Measurements from ENCODE around the gene RAD51.

The RAD51 gene

GRCh38 chr15:40755812-40756208, 60.8 kb downstream of the RAD51 start:
- no peak overlapping the region for H3K4ac ChIP-seq (ENCODE audit: low read length)
- peaks cover 5 to 18% of the 10 kb centered on the region in 2 donors for H3K36me3 ChIP-seq (replicated peaks in 1 of 2; ENCODE audit: control insufficient read depth in 2 of 2, insufficient read depth in 2 of 2, low read length in 2 of 2)
- no peak overlapping the region for H4K91ac ChIP-seq (ENCODE audit: low read depth, low read length, poor library complexity)
- peaks cover 4 to 8% of the 10 kb centered on the region in 2 donors for H3K4me1 ChIP-seq (ENCODE audit: control insufficient read depth in 2 of 2, insufficient read depth in 1 of 2, low read depth in 1 of 2, low read length in 2 of 2)
- DNase-seq (ENCODE audit: low spot score): no peak
- H2AK5ac ChIP-seq (ENCODE audit: low read depth, low read length): no peak overlapping the region
- no peak overlapping the region for H3K23ac ChIP-seq (ENCODE audit: low read depth, low read length, poor library complexity)
- peak overlapping the region; percentile 71 for H3K18ac ChIP-seq (ENCODE audit: low read length)
- H2BK15ac ChIP-seq (ENCODE audit: low read length): no peak overlapping the region
- H3K79me1 ChIP-seq (ENCODE audit: low read depth, low read length): peaks cover 8% of the 10 kb centered on the region
- peak overlapping the region in 1 of 2 donors; percentile 94 for H3K4me3 ChIP-seq (ENCODE audit: low read length in 2 of 2)
- H2BK5ac ChIP-seq (ENCODE audit: low read length): no peak overlapping the region
- H3K27ac ChIP-seq (replicated peaks; ENCODE audit: low read length): peak overlapping the region; percentile 92
- WGBS, 2 donors (ENCODE audit: extremely low coverage in 2 of 2, insufficient read length in 2 of 2, insufficient replicate concordance in 1 of 2): no CpG with 5 or more reads among the region's 10 CpGs
- no peak overlapping the region for H3K14ac ChIP-seq (ENCODE audit: low read length)
- H3K9me3 ChIP-seq (replicated peaks in 1 of 2; ENCODE audit: control insufficient read depth in 2 of 2, insufficient read depth in 1 of 2, low read depth in 1 of 2, low read length in 2 of 2): no peaks in the 10 kb centered on the region
- H2BK12ac ChIP-seq (ENCODE audit: low read length): peak overlapping the region; percentile 22
- H3K4me2 ChIP-seq (ENCODE audit: insufficient read depth, low read length, poor library complexity, severe bottlenecking): peak overlapping the region; percentile 11
- no peak overlapping the region for H4K8ac ChIP-seq (ENCODE audit: low read depth, low read length)
- no peaks in the 10 kb centered on the region for H3K27me3 ChIP-seq (ENCODE audit: control insufficient read depth in 3 of 3, insufficient read depth in 3 of 3, low read depth in 1 of 3, low read length in 3 of 3)
- no peak overlapping the region for H3K9ac ChIP-seq (ENCODE audit: low read depth, low read length, poor library complexity)
- H2BK120ac ChIP-seq (ENCODE audit: low read depth, low read length): no peak overlapping the region
- peak overlapping the region; percentile 94 for H2AFZ ChIP-seq (ENCODE audit: low read length)

- H3K23ac ChIP-seq (ENCODE audit: low read depth, low read length, poor library complexity): no peak overlapping the region
- no peak overlapping the region for H3K4me3 ChIP-seq (ENCODE audit: low read length in 2 of 2)
- H3K18ac ChIP-seq (ENCODE audit: low read length): peak overlapping the region; percentile 38
- no peak overlapping the region for H2BK5ac ChIP-seq (ENCODE audit: low read length)
- H3K27ac ChIP-seq (replicated peaks; ENCODE audit: low read length): peak overlapping the region; percentile 15
- no peak overlapping the region for H2BK12ac ChIP-seq (ENCODE audit: low read length)
- H2AK5ac ChIP-seq (ENCODE audit: low read depth, low read length): peak overlapping the region; percentile 86
- peak overlapping the region; percentile 60 for H2AFZ ChIP-seq (ENCODE audit: low read length)
- H3K79me1 ChIP-seq (ENCODE audit: low read depth, low read length): peaks cover 6% of the 10 kb centered on the region
- no peak overlapping the region for H3K14ac ChIP-seq (ENCODE audit: low read length)
- no peak overlapping the region for H3K4ac ChIP-seq (ENCODE audit: low read length)
- no peaks in the 10 kb centered on the region for H3K27me3 ChIP-seq (ENCODE audit: control insufficient read depth in 3 of 3, insufficient read depth in 3 of 3, low read depth in 1 of 3, low read length in 3 of 3)
- no peak overlapping the region for H3K4me2 ChIP-seq (ENCODE audit: insufficient read depth, low read length, poor library complexity, severe bottlenecking)
- H2BK120ac ChIP-seq (ENCODE audit: low read depth, low read length): peak overlapping the region; percentile 76
- H2BK15ac ChIP-seq (ENCODE audit: low read length): no peak overlapping the region
- no peaks in the 10 kb centered on the region for H3K9me3 ChIP-seq (replicated peaks in 1 of 2; ENCODE audit: control insufficient read depth in 2 of 2, insufficient read depth in 1 of 2, low read depth in 1 of 2, low read length in 2 of 2)
- H4K91ac ChIP-seq (ENCODE audit: low read depth, low read length, poor library complexity): no peak overlapping the region
- H3K9ac ChIP-seq (ENCODE audit: low read depth, low read length, poor library complexity): no peak overlapping the region
- peaks cover 2 to 7% of the 10 kb centered on the region in 2 donors for H3K36me3 ChIP-seq (replicated peaks in 1 of 2; ENCODE audit: control insufficient read depth in 2 of 2, insufficient read depth in 2 of 2, low read length in 2 of 2)
- peaks cover 4 to 8% of the 10 kb centered on the region in 2 donors for H3K4me1 ChIP-seq (ENCODE audit: control insufficient read depth in 2 of 2, insufficient read depth in 1 of 2, low read depth in 1 of 2, low read length in 2 of 2)
- WGBS, 2 donors (ENCODE audit: extremely low coverage in 2 of 2, insufficient read length in 2 of 2, insufficient replicate concordance in 1 of 2): no CpG with 5 or more reads among the region's 6 CpGs
- no peak for DNase-seq (ENCODE audit: low spot score)
- H4K8ac ChIP-seq (ENCODE audit: low read depth, low read length): no peak overlapping the region
Observed at GRCh38 chr15:40756938-40757337, 62.0 kb downstream of the RAD51 start.

GRCh38 chr15:40759961-40760360, 65.0 kb downstream of the RAD51 start:
- H3K4me1 ChIP-seq (ENCODE audit: control insufficient read depth in 2 of 2, insufficient read depth in 1 of 2, low read depth in 1 of 2, low read length in 2 of 2): peaks cover 7 to 9% of the 10 kb centered on the region in 2 donors
- no peak overlapping the region for H3K14ac ChIP-seq (ENCODE audit: low read length)
- DNase-seq (ENCODE audit: low spot score): no peak
- H2BK120ac ChIP-seq (ENCODE audit: low read depth, low read length): no peak overlapping the region
- no CpG with 5 or more reads among the region's 5 CpGs for WGBS, 2 donors (ENCODE audit: extremely low coverage in 2 of 2, insufficient read length in 2 of 2, insufficient replicate concordance in 1 of 2)
- H3K27ac ChIP-seq (replicated peaks; ENCODE audit: low read length): no peak overlapping the region
- no peak overlapping the region for H2BK12ac ChIP-seq (ENCODE audit: low read length)
- H2BK5ac ChIP-seq (ENCODE audit: low read length): no peak overlapping the region
- H2BK15ac ChIP-seq (ENCODE audit: low read length): no peak overlapping the region
- no peak overlapping the region for H2AFZ ChIP-seq (ENCODE audit: low read length)
- no peak overlapping the region for H3K4me2 ChIP-seq (ENCODE audit: insufficient read depth, low read length, poor library complexity, severe bottlenecking)
- no peak overlapping the region for H4K8ac ChIP-seq (ENCODE audit: low read depth, low read length)
- no peak overlapping the region for H3K9ac ChIP-seq (ENCODE audit: low read depth, low read length, poor library complexity)
- H3K18ac ChIP-seq (ENCODE audit: low read length): no peak overlapping the region
- H2AK5ac ChIP-seq (ENCODE audit: low read depth, low read length): no peak overlapping the region
- no peak overlapping the region for H3K4me3 ChIP-seq (ENCODE audit: low read length in 2 of 2)
- H3K27me3 ChIP-seq (ENCODE audit: control insufficient read depth in 3 of 3, insufficient read depth in 3 of 3, low read depth in 1 of 3, low read length in 3 of 3): peaks cover 0 to 22% (median 4%) of the 10 kb centered on the region in 3 experiments
- no peak overlapping the region for H3K4ac ChIP-seq (ENCODE audit: low read length)
- H3K9me3 ChIP-seq (replicated peaks in 1 of 2; ENCODE audit: control insufficient read depth in 2 of 2, insufficient read depth in 1 of 2, low read depth in 1 of 2, low read length in 2 of 2): no peaks in the 10 kb centered on the region
- no peak overlapping the region for H3K23ac ChIP-seq (ENCODE audit: low read depth, low read length, poor library complexity)
- H4K91ac ChIP-seq (ENCODE audit: low read depth, low read length, poor library complexity): no peak overlapping the region
- no peaks in the 10 kb centered on the region for H3K79me1 ChIP-seq (ENCODE audit: low read depth, low read length)
- H3K36me3 ChIP-seq (replicated peaks in 1 of 2; ENCODE audit: control insufficient read depth in 2 of 2, insufficient read depth in 2 of 2, low read length in 2 of 2): no peaks in the 10 kb centered on the region

GRCh38 chr15:40762919-40763800, 68.2 kb downstream of the RAD51 start:
- DNase-seq (ENCODE audit: low spot score): no peak
- Histone ChIP-seq H2BK15ac (ENCODE audit: low read length) (peak overlapping the region; percentile 75), H4K91ac (ENCODE audit: low read depth, low read length, poor library complexity) (no peak overlapping the region), H3K79me1 (ENCODE audit: low read depth, low read length) (no peaks in the 10 kb centered on the region), H3K14ac (ENCODE audit: low read length) (peak overlapping the region; percentile 89), H2AK5ac (ENCODE audit: low read depth, low read length) (peak overlapping the region; percentile 60), H3K23ac (ENCODE audit: low read depth, low read length, poor library complexity) (peak overlapping the region; percentile 93), H3K9me3 (replicated peaks in 1 of 2; ENCODE audit: control insufficient read depth in 2 of 2, insufficient read depth in 1 of 2, low read depth in 1 of 2, low read length in 2 of 2) (no peaks in the 10 kb centered on the region), H3K36me3 (replicated peaks in 1 of 2; ENCODE audit: control insufficient read depth in 2 of 2, insufficient read depth in 2 of 2, low read length in 2 of 2) (peaks cover 2 to 10% of the 10 kb centered on the region in 2 donors), H3K4me3 (ENCODE audit: low read length in 2 of 2) (peak overlapping the region; percentile 47 to 74), H2BK12ac (ENCODE audit: low read length) (no peak overlapping the region), H3K9ac (ENCODE audit: low read depth, low read length, poor library complexity) (no peak overlapping the region), H3K4me1 (ENCODE audit: control insufficient read depth in 2 of 2, insufficient read depth in 1 of 2, low read depth in 1 of 2, low read length in 2 of 2) (peaks cover 2 to 18% of the 10 kb centered on the region in 2 donors), H3K27ac (replicated peaks; ENCODE audit: low read length) (no peak overlapping the region), H4K8ac (ENCODE audit: low read depth, low read length) (peak overlapping the region; percentile 43), H2BK5ac (ENCODE audit: low read length) (no peak overlapping the region), H3K27me3 (ENCODE audit: control insufficient read depth in 3 of 3, insufficient read depth in 3 of 3, low read depth in 1 of 3, low read length in 3 of 3) (peaks cover 0 to 28% (median 4%) of the 10 kb centered on the region in 3 experiments), H3K4ac (ENCODE audit: low read length) (no peak overlapping the region), H3K18ac (ENCODE audit: low read length) (peak overlapping the region; percentile 95), H2BK120ac (ENCODE audit: low read depth, low read length) (no peak overlapping the region), H2AFZ (ENCODE audit: low read length) (peak overlapping the region; percentile 92), H3K4me2 (ENCODE audit: insufficient read depth, low read length, poor library complexity, severe bottlenecking) (peak overlapping the region; percentile 98)
- no CpG with 5 or more reads among the region's 55 CpGs for WGBS, 2 donors (ENCODE audit: extremely low coverage in 2 of 2, insufficient read length in 2 of 2, insufficient replicate concordance in 1 of 2)
